Lung (tissue), 12 donors: ENCODE measurements around the gene EPHB2. TPM values are rescaled to one million over a fixed set of nuclear protein-coding genes. Genes with fewer than 3 reads are reported as not detected.

Source experiments
- ATAC-seq: fragments of 200-7000 bp; cut with Tn5 transposase; one replicate; pipeline ENCODE4 v1.9.1; 2020; ENCODE audit warnings: moderate number of reproducible peaks; ENCODE audit not compliant: insufficient read depth, low FRiP score
- DNase-seq, 3 donors: peaks; one replicate each; pipeline ENCODE4 v3.0.0-alpha.2; 2013 to 2017
- H3K27ac ChIP-seq, 2 donors: one replicate each; pipeline ENCODE4 v1.5.1; 2013; ENCODE audit warnings: mild to moderate bottlenecking in 2 of 2, moderate library complexity in 2 of 2, control low read depth in 1 of 2, inconsistent platforms in 1 of 2, low read depth in 1 of 2, low read length in 1 of 2
- H3K27me3 ChIP-seq, 3 donors: one replicate each; pipeline ENCODE4 v1.5.1; 2013; ENCODE audit warnings: low read length in 2 of 3; ENCODE audit not compliant: control insufficient read depth in 3 of 3, insufficient read depth in 3 of 3
- H3K36me3 ChIP-seq, 4 donors: one replicate each; pipeline ENCODE4 v1.5.1; 2013; ENCODE audit warnings: low read length in 4 of 4, mild to moderate bottlenecking in 1 of 4, moderate library complexity in 1 of 4; ENCODE audit not compliant: control insufficient read depth in 4 of 4, insufficient read depth in 4 of 4
- H3K4me1 ChIP-seq, 5 donors: one replicate each; pipeline ENCODE4 v1.5.1; 2013; ENCODE audit warnings: low read length in 5 of 5, mild to moderate bottlenecking in 2 of 5, moderate library complexity in 1 of 5; ENCODE audit not compliant: control insufficient read depth in 5 of 5, insufficient read depth in 5 of 5
- H3K4me3 ChIP-seq: one replicate; pipeline ENCODE4 v1.5.1; 2013; ENCODE audit warnings: mild to moderate bottlenecking, control low read depth, moderate library complexity
- H3K9ac ChIP-seq, 2 donors: one replicate each; pipeline ENCODE4 v1.5.1; 2013; ENCODE audit warnings: low read length in 2 of 2, control low read depth in 1 of 2; ENCODE audit not compliant: insufficient read depth in 1 of 2
- H3K9me3 ChIP-seq, 4 donors: one replicate each; pipeline ENCODE4 v1.5.1; 2013; ENCODE audit warnings: low read length in 3 of 4, mild to moderate bottlenecking in 1 of 4, moderate library complexity in 1 of 4; ENCODE audit not compliant: control insufficient read depth in 4 of 4, insufficient read depth in 3 of 4
- WGBS, 2 donors: extraction: QIAGEN DNeasy Blood & Tissue Kit; methylation state at CpG; one replicate each; pipeline ENCODE4 v1.1.7; 2013; 5-methylcytosine and 5-hydroxymethylcytosine counted together
- polyA plus RNA-seq, 2 donors: library from polyadenylated mRNA; stranded (reverse); fragments of 200-250 nt; gene quantifications; one replicate each; pipeline ENCODE4 v1.2.1, GENCODE V29; 2013
- total RNA-seq, 2 donors: library from RNA; depleted of rRNA in 1 of 2; stranded (reverse); fragments of >200 nt in 1 of 2; gene quantifications; one replicate each; pipeline ENCODE4 v1.2.1, GENCODE V29; 2014 to 2021
- TF ChIP-seq, protein P1 (sequence below): IDR thresholded peaks from 2 replicates; pipeline ENCODE4 v1.5.1; 2012; ENCODE audit warnings: mild to moderate bottlenecking; ENCODE audit errors: control extremely low read depth, extremely low read depth
- donor health status: control.
- donor health status: control.
- donor health status: Bipolar disorder and iron deficiency.
- donor health status: healthy.
- donor health status: DM: yes; HTN: yes; CAD: no.

EPHB2 gene
- total and polyA plus RNA-seq, 4 donors: 1.2 to 8.5 (median 5.8) TPM

DNA sequence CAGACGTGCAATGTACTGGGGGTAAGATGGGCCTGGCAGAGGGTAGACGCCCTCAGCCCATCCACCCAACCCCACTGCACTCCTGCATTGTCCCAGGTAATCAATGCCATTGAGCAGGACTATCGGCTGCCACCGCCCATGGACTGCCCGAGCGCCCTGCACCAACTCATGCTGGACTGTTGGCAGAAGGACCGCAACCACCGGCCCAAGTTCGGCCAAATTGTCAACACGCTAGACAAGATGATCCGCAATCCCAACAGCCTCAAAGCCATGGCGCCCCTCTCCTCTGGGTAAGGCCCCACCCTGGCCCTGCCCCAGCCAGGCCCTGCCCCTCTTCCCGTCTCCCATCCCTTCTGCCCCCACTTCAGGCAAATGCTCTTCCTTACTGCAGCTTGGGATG, 199.6 kb downstream of the EPHB2 start:
- Histone ChIP-seq H3K27ac (no peak overlapping the region), H3K4me1 (no peaks in the 10 kb centered on the region), H3K9me3 (no peaks in the 10 kb centered on the region), H3K4me3 (no peak overlapping the region), H3K27me3 (no peaks in the 10 kb centered on the region), H3K36me3 (peaks cover 0 to 18% (median 5%) of the 10 kb centered on the region in 4 donors), H3K9ac (no peak overlapping the region)
- DNase-seq (no peak), ATAC-seq (no peak)
- 92 to 94% methylated on average over 13 of the region's 13 CpGs for WGBS, 2 donors
- TF ChIP-seq, protein P1, sequence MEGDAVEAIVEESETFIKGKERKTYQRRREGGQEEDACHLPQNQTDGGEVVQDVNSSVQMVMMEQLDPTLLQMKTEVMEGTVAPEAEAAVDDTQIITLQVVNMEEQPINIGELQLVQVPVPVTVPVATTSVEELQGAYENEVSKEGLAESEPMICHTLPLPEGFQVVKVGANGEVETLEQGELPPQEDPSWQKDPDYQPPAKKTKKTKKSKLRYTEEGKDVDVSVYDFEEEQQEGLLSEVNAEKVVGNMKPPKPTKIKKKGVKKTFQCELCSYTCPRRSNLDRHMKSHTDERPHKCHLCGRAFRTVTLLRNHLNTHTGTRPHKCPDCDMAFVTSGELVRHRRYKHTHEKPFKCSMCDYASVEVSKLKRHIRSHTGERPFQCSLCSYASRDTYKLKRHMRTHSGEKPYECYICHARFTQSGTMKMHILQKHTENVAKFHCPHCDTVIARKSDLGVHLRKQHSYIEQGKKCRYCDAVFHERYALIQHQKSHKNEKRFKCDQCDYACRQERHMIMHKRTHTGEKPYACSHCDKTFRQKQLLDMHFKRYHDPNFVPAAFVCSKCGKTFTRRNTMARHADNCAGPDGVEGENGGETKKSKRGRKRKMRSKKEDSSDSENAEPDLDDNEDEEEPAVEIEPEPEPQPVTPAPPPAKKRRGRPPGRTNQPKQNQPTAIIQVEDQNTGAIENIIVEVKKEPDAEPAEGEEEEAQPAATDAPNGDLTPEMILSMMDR: no peak

DNA sequence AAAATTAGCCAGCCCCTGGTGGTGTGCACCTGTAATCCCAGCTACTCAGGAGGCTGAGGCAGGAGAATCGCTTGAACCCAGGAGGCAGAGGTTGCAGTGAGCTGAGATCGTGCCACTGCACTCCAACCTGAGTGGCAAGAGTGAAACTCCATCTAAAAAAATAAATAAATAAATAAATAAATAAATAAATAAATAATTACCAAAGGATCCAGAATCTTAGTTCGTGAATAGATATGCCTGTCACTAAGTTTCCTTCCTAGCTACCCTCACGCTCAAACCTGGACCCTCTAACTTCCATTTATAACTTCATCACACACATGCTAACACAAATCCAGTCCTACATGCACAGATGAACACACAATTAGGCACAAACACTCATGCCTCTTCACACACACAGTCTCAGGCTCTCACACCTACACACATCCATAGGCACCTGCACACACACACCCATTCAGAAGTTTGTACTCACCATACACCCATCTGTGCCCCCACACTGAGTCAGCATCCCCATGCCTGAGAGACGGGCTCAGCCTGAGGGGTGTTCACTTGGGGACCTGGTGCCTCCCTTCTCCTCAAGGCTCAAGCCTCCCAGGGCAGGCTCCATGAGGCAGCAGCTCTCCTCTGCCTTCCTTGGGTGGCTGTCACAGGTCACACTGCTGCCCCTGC, 200.5 kb downstream of the EPHB2 start:
- DNase-seq (no peak), ATAC-seq (no peak)
- TF ChIP-seq, protein P1: no peak
- H3K4me3 ChIP-seq: no peak overlapping the region
- H3K9me3 ChIP-seq: no peaks in the 10 kb centered on the region
- H3K4me1 ChIP-seq: no peaks in the 10 kb centered on the region
- no peaks in the 10 kb centered on the region for H3K27me3 ChIP-seq
- H3K27ac ChIP-seq: no peak overlapping the region
- WGBS, 2 donors: 89 to 90% methylated on average over 5 of the region's 5 CpGs
- H3K36me3 ChIP-seq: peaks cover 0 to 18% (median 5%) of the 10 kb centered on the region in 4 donors
- no peak overlapping the region for H3K9ac ChIP-seq

DNA sequence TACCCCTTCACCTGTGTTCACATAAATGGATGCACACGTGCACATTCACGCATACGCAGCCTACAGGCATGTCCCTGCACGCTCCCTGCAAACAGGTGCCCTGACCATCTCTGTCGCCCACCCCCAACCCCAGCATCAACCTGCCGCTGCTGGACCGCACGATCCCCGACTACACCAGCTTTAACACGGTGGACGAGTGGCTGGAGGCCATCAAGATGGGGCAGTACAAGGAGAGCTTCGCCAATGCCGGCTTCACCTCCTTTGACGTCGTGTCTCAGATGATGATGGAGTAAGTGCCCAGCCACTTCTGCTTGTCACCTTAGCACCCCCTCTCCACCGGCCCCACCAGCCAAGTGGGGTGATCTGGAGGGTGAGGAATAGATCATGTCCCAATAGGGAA, 201.7 kb downstream of the EPHB2 start:
- peaks cover 0 to 18% (median 5%) of the 10 kb centered on the region in 4 donors for H3K36me3 ChIP-seq
- 93 to 95% methylated on average over 16 of the region's 16 CpGs for WGBS, 2 donors
- H3K4me1 ChIP-seq: no peaks in the 10 kb centered on the region
- DNase-seq: no peak
- no peak overlapping the region for H3K9ac ChIP-seq
- H3K4me3 ChIP-seq: no peak overlapping the region
- no peaks in the 10 kb centered on the region for H3K9me3 ChIP-seq
- TF ChIP-seq, protein P1: no peak
- H3K27me3 ChIP-seq: no peaks in the 10 kb centered on the region
- H3K27ac ChIP-seq: no peak overlapping the region
- no peak for ATAC-seq
